Gastroesophageal sphincter (tissue), 3 donors: ENCODE data around the gene BMPR1A.

ENCODE experiments used
- CTCF ChIP-seq, 4 experiments: fragments of 200-600 bp in 2 of 4; fragments of 450-650 bp in 2 of 4; sonication (generic) in 1 of 4; IDR thresholded peaks; one replicate each; pipeline ENCODE4 v1.5.1; 2017 to 2019; ENCODE audit warnings: antibody characterized with exemption in 4 of 4, mild to moderate bottlenecking in 2 of 4, moderate library complexity in 2 of 4
- EP300 ChIP-seq: sonication (generic); formaldehyde crosslinking; IDR thresholded peaks from one replicate; pipeline ENCODE4 v1.6.1; 2017; ENCODE audit warnings: antibody characterized with exemption, mild to moderate bottlenecking
- POLR2A ChIP-seq, 2 donors: fragments of 450-650 bp; IDR thresholded peaks; one replicate each; pipeline ENCODE4 v1.6.1; 2017; ENCODE audit warnings: antibody characterized with exemption in 2 of 2, mild to moderate bottlenecking in 2 of 2, moderate library complexity in 1 of 2
- POLR2AphosphoS5 ChIP-seq: sonication (generic); formaldehyde crosslinking; IDR thresholded peaks from one replicate; pipeline ENCODE4 v1.6.1; 2017; ENCODE audit warnings: antibody characterized with exemption

GRCh38 chr10:86976362-86977056 lies 220.1 kb downstream of the BMPR1A start:
- TF ChIP-seq CTCF (IDR thresholded peaks at IDR 0.05) (no peak), POLR2A (IDR thresholded peaks at IDR 0.05) (no peak), EP300 (no peak), POLR2AphosphoS5 (no peak)
